Measurements from ENCODE around the gene NEK9. TPM values are rescaled to one million over a fixed set of nuclear protein-coding genes. Genes with fewer than 3 reads are reported as not detected.

The NEK9 gene
- total RNA-seq, 1 experiment from 2014 or later = 50.8 TPM

DNA sequence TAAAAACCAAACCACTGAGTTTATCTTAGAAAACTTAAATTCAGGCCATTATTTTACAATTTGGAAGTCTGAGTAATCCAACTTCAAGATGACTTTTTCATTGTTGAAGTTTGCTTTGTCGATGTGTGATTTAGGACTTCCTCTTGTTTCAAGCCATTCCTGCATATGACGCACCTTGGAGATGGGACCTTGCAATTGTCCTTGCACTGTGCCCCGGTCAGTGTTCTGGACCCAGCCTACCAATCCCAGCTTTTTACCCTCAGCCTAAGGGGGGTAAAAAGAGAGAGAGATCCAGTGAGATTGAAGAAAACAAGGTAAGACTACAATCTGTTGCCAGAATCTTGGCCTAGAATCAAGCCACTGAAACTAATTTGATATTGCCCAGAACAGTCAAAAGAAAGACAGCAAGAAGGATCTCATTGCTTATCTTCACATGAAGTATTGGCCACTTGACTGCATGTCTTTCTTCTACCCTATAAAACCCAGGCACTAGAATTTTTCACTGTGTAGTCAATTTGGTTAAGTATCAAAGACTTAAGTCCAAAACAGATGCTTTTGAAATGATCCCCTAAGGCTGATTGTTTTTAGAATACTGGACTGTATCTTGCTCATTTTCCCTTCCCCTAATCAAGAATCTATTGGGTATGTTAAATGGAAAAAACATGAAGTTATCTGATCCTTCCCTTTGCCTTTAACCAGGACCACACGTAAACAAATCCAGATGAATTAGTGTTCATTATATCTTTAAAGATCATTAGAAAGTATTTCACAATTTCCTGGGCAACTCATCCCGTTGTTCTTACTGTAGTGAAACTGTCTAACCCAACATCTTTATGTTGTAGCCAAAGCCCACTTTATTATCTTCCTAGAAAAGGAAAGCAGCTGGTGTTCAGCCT lies 73.2 kb downstream of the NEK9 start:
- H3K9me3 Mint-ChIP-seq = no peaks in the 10 kb centered on the region
- ChIA-PET CTCF (no interaction called here), POLR2A (no interaction called here)
- H3K4me1 Mint-ChIP-seq = 0 out of 2 replicates have a peak, but pooled peaks cover 10% of the 10 kb centered on the region
- no peak for TF ChIP-seq CREB1 (CRISPR knock-in tag; IDR thresholded peaks at IDR 0.05)
- TF ChIP-seq, protein P1, sequence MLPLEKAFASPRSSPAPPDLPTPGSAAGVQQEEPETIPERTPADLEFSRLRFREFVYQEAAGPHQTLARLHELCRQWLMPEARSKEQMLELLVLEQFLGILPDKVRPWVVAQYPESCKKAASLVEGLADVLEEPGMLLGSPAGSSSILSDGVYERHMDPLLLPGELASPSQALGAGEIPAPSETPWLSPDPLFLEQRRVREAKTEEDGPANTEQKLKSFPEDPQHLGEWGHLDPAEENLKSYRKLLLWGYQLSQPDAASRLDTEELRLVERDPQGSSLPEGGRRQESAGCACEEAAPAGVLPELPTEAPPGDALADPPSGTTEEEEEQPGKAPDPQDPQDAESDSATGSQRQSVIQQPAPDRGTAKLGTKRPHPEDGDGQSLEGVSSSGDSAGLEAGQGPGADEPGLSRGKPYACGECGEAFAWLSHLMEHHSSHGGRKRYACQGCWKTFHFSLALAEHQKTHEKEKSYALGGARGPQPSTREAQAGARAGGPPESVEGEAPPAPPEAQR (CRISPR knock-in tag; IDR thresholded peaks at IDR 0.05) = no peak
- no peak for TF ChIP-seq ZNF671 (CRISPR knock-in tag; IDR thresholded peaks at IDR 0.05)
- TF ChIP-seq PRDM15 (CRISPR knock-in tag; IDR thresholded peaks at IDR 0.05) = no peak
- no peak for TF ChIP-seq RORB (CRISPR knock-in tag; IDR thresholded peaks at IDR 0.05)
- TF ChIP-seq MXD4 (CRISPR knock-in tag; IDR thresholded peaks at IDR 0.05; ENCODE audit: borderline replicate concordance) = no peak
- TF ChIP-seq ZNF263 (CRISPR knock-in tag; IDR thresholded peaks at IDR 0.05; ENCODE audit: low read depth) = no peak
- no peak for TF ChIP-seq HMGXB4 (CRISPR knock-in tag; IDR thresholded peaks at IDR 0.05)
- TF ChIP-seq PREB (CRISPR knock-in tag; IDR thresholded peaks at IDR 0.05; ENCODE audit: borderline replicate concordance) = no peak
- no peak for TF ChIP-seq ZNF396 (CRISPR knock-in tag; IDR thresholded peaks at IDR 0.05; ENCODE audit: borderline replicate concordance)
- TF ChIP-seq ZNF532 (CRISPR knock-in tag; IDR thresholded peaks at IDR 0.05; ENCODE audit: borderline replicate concordance) = no peak
- no peak for TF ChIP-seq ZNF219 (CRISPR knock-in tag; IDR thresholded peaks at IDR 0.05; ENCODE audit: borderline replicate concordance)
- no peak for ATAC-seq
- no peak overlapping the region; the same call in none of the 2 replicates for H3K27ac Mint-ChIP-seq
- H3K4me3 Mint-ChIP-seq = no peak overlapping the region
- no peak for DNase-seq (ENCODE audit: low spot score)
- no peaks in the 10 kb centered on the region; the same call in 1 of the 2 replicates for H3K27me3 Mint-ChIP-seq (ENCODE audit: low read depth)
- peaks cover 5% of the 10 kb centered on the region; the same call in 1 of the 2 replicates for H3K36me3 Mint-ChIP-seq
